ENCODE results near the gene ADAMTS8.

GRCh38 chr11:130452176-130452575 lies 23.8 kb upstream of the ADAMTS8 start:
- TF ChIP-seq NFIC (IDR thresholded peaks at IDR 0.05; ENCODE audit: borderline replicate concordance) = no peak
- no peak for TF ChIP-seq RAD21 (IDR thresholded peaks at IDR 0.05; ENCODE audit: low read length)
- TF ChIP-seq CTCF (IDR thresholded peaks at IDR 0.05) = no peak
- no peak for TF ChIP-seq SMC3 (IDR thresholded peaks at IDR 0.05; ENCODE audit: low read depth, low read length)
- no peak for TF ChIP-seq EP300 (IDR thresholded peaks at IDR 0.05; ENCODE audit: borderline replicate concordance in 1 of 2, low read depth in 1 of 2, low read length in 1 of 2)
- no peak for TF ChIP-seq EZH2phosphoT487 (IDR thresholded peaks at IDR 0.05; ENCODE audit: borderline replicate concordance, low read depth)
- TF ChIP-seq CHD2 (IDR thresholded peaks at IDR 0.05; ENCODE audit: low read length, partially characterized antibody) = no peak
- TF ChIP-seq USF2 (IDR thresholded peaks at IDR 0.05; ENCODE audit: borderline replicate concordance, low read depth, low read length) = no peak
- no peak for TF ChIP-seq TEAD4 (IDR thresholded peaks at IDR 0.05; ENCODE audit: borderline replicate concordance, insufficient read depth)
- no peak for TF ChIP-seq POLR2AphosphoS5 (IDR thresholded peaks at IDR 0.05; ENCODE audit: low read depth, low read length)
- no peak for TF ChIP-seq RXRA (IDR thresholded peaks at IDR 0.05; ENCODE audit: borderline replicate concordance, low read depth)
- no peak for TF ChIP-seq RFX5 (IDR thresholded peaks at IDR 0.05; ENCODE audit: low read length)
- TF ChIP-seq USF1 (IDR thresholded peaks at IDR 0.05; ENCODE audit: borderline replicate concordance, low read depth) = no peak
